GM13977 (cell line): ENCODE results near the gene LYG1.

ENCODE experiments used
- DNase-seq: peaks from one replicate; pipeline ENCODE4 v3.0.0; 2012; ENCODE audit warnings: low spot score
- in situ Hi-C: fragments of 300-500 bp; cut with MboI; formaldehyde crosslinking; loops from one replicate; pipeline ENCODE4 v1.12.0; 2022; ENCODE audit warnings: low sequenced_read_pairs, low pct_unique_long_range_greater_than_20kb, mixed read lengths, inconsistent platforms; ENCODE audit not compliant: unreplicated experiment
- TF ChIP-seq, protein P1 (sequence below): IDR thresholded peaks from 2 replicates; pipeline ENCODE4 v1.5.1; 2012; ENCODE audit warnings: mild to moderate bottlenecking, control low read depth; ENCODE audit not compliant: insufficient read depth; ENCODE audit errors: extremely low read depth, missing control alignments

Gene LYG1

DNA sequence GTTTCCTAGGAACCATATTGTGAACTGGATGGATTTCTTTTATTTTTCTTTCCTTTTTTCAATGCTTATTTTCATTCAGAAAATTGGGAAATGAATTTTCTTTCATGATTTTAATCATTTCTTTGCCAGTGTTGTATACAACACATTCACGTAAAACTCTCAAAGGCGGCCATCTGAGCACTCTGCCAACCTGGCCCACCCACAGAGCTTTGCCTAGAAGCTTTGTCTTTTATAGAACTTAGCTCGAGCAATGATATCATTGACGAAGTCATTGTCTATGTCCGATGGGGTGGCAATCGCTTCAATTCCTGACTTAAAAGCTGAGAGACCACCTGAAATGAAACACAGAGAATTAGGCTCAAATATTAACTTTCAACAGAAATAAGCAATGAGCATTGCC lies 58.8 kb downstream of the LYG1 start:
- TF ChIP-seq, protein P1, sequence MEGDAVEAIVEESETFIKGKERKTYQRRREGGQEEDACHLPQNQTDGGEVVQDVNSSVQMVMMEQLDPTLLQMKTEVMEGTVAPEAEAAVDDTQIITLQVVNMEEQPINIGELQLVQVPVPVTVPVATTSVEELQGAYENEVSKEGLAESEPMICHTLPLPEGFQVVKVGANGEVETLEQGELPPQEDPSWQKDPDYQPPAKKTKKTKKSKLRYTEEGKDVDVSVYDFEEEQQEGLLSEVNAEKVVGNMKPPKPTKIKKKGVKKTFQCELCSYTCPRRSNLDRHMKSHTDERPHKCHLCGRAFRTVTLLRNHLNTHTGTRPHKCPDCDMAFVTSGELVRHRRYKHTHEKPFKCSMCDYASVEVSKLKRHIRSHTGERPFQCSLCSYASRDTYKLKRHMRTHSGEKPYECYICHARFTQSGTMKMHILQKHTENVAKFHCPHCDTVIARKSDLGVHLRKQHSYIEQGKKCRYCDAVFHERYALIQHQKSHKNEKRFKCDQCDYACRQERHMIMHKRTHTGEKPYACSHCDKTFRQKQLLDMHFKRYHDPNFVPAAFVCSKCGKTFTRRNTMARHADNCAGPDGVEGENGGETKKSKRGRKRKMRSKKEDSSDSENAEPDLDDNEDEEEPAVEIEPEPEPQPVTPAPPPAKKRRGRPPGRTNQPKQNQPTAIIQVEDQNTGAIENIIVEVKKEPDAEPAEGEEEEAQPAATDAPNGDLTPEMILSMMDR: no peak
- DNase-seq: no peak
- in situ Hi-C loops: no loop called here

DNA sequence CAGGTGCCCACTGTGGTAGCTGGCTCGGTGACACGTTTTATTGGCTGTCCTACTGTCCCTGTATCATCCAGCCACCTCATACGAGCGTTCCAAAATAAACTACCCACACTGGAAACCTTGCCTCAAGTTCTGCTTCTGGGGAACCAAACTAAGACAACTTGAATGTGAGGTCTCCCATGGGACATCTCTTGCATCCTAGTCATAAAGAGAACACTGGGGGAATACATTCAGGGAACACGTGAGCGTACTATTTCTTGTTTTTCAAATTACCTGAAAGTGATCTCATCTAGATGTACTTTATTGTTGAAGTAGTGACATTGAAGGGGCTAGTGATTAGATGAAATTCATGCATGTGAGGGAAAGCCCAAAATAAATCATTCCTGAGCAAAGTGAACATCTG lies 60.6 kb downstream of the LYG1 start:
- DNase-seq: no peak
- in situ Hi-C loops: no loop called here
- TF ChIP-seq, protein P1: no peak

DNA sequence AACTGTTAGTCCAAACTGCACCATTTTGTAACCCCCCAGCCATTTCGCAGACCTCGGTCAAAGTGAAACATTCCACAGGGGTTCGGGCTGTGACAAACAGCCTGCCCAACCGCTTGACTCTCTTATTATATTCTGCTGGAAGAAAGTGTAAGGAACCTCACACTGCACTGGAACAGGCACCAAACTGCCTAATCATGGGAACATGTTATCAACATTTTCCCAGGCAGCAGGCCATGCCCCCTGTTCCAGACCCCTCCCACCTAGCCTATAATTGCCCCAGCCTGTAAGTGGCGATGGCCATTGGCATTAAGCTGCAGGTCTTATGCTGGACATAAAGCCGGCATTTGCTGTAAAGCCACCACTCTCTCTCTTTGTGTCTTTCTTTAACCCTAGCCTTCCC lies 62.4 kb downstream of the LYG1 start:
- TF ChIP-seq, protein P1: no peak
- DNase-seq: no peak
- in situ Hi-C loops: no loop called here
